Esophagus squamous epithelium (tissue), 4 donors: ENCODE data around the gene SCN9A.

Source experiments
- CTCF ChIP-seq, 6 experiments: fragments of 450-650 bp in 4 of 6; fragments of 200-600 bp in 2 of 6; sonication (generic) in 2 of 6; IDR thresholded peaks; one replicate each; pipeline ENCODE4 v1.5.1; 2016 to 2019; ENCODE audit warnings: antibody characterized with exemption in 6 of 6, mild to moderate bottlenecking in 4 of 6, moderate library complexity in 4 of 6
- POLR2A ChIP-seq, 4 donors: fragments of 450-650 bp; IDR thresholded peaks; one replicate each; pipeline ENCODE4 v1.6.1; 2017; ENCODE audit warnings: antibody characterized with exemption in 4 of 4, mild to moderate bottlenecking in 4 of 4, moderate library complexity in 3 of 4

- TF ChIP-seq CTCF (IDR thresholded peaks at IDR 0.05) = no peak
- no peak for TF ChIP-seq POLR2A (IDR thresholded peaks at IDR 0.05)
Measured at GRCh38 chr2:166197446-166197845, 178.3 kb downstream of the SCN9A start.
